GM12891 (cell line): Measurements from ENCODE around the gene FABP6.

Experiments
- PAX5 ChIP-seq: IDR thresholded peaks from 2 replicates; pipeline ENCODE4 v1.6.1; 2011; ENCODE audit warnings: low read length, moderate library complexity, mild to moderate bottlenecking; ENCODE audit not compliant: insufficient read depth, severe bottlenecking
- POLR2A ChIP-seq: IDR thresholded peaks from 2 replicates; pipeline ENCODE4 v1.6.1; 2011; ENCODE audit warnings: low read depth, low read length, control low read depth
- POLR2AphosphoS5 ChIP-seq: IDR thresholded peaks from 2 replicates; pipeline ENCODE4 v1.6.1; 2011; ENCODE audit warnings: low read depth, low read length, control low read depth
- POU2F2 ChIP-seq: IDR thresholded peaks from 2 replicates; pipeline ENCODE4 v1.6.1; 2011; ENCODE audit warnings: low read depth, mild to moderate bottlenecking, control low read depth, low read length, moderate library complexity
- TAF1 ChIP-seq: IDR thresholded peaks from 2 replicates; pipeline ENCODE4 v1.6.1; 2011; ENCODE audit warnings: low read depth, low read length, control low read depth

GRCh38 chr5:160260881-160261815, 31.8 kb downstream of the FABP6 start:
- TF ChIP-seq POLR2AphosphoS5 (no peak), POLR2A (no peak), PAX5 (no peak), TAF1 (no peak), POU2F2 (no peak)
